Skeletal muscle tissue (tissue), 4 donors: ENCODE results near the gene XKR7. TPM values are rescaled to one million over a fixed set of nuclear protein-coding genes. Genes with fewer than 3 reads are reported as not detected.

Experiments
- H3K27ac ChIP-seq: one replicate; pipeline ENCODE4 v1.7.0; 2013; ENCODE audit warnings: mild to moderate bottlenecking, low read depth, low read length, inconsistent platforms
- H3K27me3 ChIP-seq, 3 donors: one replicate each; pipeline ENCODE4 v1.7.0; 2013; ENCODE audit warnings: low read length in 3 of 3; ENCODE audit not compliant: control insufficient read depth in 3 of 3, insufficient read depth in 3 of 3
- H3K36me3 ChIP-seq, 3 donors: one replicate each; pipeline ENCODE4 v1.7.0; 2013; ENCODE audit warnings: low read length in 3 of 3; ENCODE audit not compliant: control insufficient read depth in 3 of 3, insufficient read depth in 3 of 3
- H3K4me1 ChIP-seq, 3 donors: one replicate each; pipeline ENCODE4 v1.7.0; 2013; ENCODE audit warnings: low read length in 3 of 3, mild to moderate bottlenecking in 3 of 3; ENCODE audit not compliant: control insufficient read depth in 3 of 3, insufficient read depth in 3 of 3
- H3K4me3 ChIP-seq, 3 donors: one replicate each; pipeline ENCODE4 v1.7.0; 2013; ENCODE audit warnings: low read length in 3 of 3
- H3K9ac ChIP-seq, 3 donors: one replicate each; pipeline ENCODE4 v1.7.0; 2013; ENCODE audit warnings: low read length in 3 of 3, mild to moderate bottlenecking in 3 of 3, moderate library complexity in 2 of 3, low read depth in 1 of 3
- H3K9me3 ChIP-seq, 3 donors: one replicate each; pipeline ENCODE4 v1.7.0; 2013; ENCODE audit warnings: low read length in 3 of 3; ENCODE audit not compliant: control insufficient read depth in 3 of 3
- total RNA-seq: library from RNA; depleted of rRNA; stranded (reverse); fragments of >200 nt; gene quantifications from one replicate; pipeline ENCODE4 v1.2.3, GENCODE V29; 2014
- donor health status: Osteomylitis.

Gene XKR7
- total RNA-seq, 1 donor from 2014 or later = not detected

DNA sequence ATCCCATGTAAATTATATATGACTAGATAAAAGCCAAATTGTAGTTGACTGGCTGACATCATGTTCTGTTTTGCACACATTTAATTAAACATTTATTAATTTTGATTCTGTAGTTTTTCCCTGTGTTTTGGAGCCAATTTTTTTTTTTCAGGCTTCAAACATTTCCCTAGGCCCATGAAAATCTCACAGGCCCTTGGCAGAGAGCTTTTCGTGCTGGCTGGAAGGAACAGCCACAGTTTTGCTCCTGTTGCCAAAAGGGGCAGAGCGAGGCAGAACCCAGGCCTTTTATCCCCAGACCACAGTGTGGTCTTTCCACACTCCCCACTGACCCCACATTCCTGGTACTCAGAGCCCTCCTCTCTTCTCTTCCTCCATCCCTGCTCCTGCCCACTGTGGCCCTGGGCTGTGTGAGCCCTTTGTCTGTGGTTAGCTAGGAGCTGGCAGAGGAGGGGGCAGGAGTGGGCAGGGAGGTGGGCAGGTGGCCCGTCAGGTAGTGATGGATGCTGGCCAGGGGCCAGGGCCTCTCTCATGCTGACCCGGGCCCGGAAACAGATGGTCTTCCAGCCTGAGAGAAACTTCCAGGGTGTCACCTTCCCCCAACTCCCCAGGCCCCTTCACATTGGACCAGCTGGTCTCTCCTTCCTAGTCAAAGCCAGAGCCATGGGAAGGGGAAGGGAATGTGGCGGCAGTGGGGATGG is 22.8 kb downstream of the XKR7 start:
- H3K36me3 ChIP-seq = no peaks in the 10 kb centered on the region
- H3K9me3 ChIP-seq = no peaks in the 10 kb centered on the region
- H3K4me1 ChIP-seq = no peaks in the 10 kb centered on the region
- H3K27me3 ChIP-seq = peaks cover 19 to 27% (median 21%) of the 10 kb centered on the region in 3 donors
- H3K9ac ChIP-seq = no peak overlapping the region
- no peak overlapping the region for H3K4me3 ChIP-seq
- no peak overlapping the region for H3K27ac ChIP-seq

DNA sequence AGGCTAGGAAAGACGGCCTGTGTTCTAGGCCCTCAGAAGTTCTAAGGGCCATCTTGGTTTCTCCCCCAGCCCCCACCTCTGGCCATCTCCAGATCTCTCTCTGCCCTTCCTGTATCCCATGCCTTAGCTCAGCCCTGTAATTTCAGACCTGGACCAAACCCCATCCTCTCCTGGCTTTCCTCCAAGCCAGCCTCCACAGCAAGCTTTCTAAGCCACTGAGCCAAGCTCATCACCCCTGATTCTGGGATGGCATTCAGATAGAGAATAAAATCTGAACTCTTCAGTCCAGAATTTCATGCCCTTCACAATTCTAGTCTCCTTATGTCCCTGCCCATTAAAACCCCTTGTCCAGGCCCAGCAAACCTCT is 23.4 kb downstream of the XKR7 start:
- Histone ChIP-seq H3K9ac (no peak overlapping the region), H3K27me3 (peaks cover 22 to 31% (median 24%) of the 10 kb centered on the region in 3 donors), H3K4me3 (no peak overlapping the region), H3K9me3 (no peaks in the 10 kb centered on the region), H3K4me1 (no peaks in the 10 kb centered on the region), H3K27ac (no peak overlapping the region), H3K36me3 (no peaks in the 10 kb centered on the region)

DNA sequence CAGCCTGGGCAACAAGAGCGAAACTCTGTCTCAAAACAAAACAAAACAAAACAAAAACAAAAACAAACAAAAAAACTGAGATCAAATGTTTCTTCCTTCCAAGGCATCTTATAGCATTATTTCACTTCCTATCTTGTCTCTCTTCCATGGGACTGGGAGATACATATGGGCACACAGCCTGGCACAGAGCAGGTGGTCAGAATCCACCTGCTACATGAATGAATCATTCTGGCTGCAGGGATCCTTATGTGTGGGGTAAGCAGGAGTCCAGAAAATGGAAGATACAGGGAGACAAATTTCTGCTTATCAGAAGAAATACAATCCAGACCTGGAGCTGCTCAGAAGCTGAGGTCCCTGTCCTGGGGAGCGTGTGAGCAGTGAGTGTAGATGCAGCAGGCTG is 24.1 kb downstream of the XKR7 start:
- no peaks in the 10 kb centered on the region for H3K4me1 ChIP-seq
- no peak overlapping the region for H3K4me3 ChIP-seq
- no peaks in the 10 kb centered on the region for H3K36me3 ChIP-seq
- H3K9ac ChIP-seq = no peak overlapping the region
- H3K27me3 ChIP-seq = peaks cover 22 to 31% (median 30%) of the 10 kb centered on the region in 3 donors
- H3K27ac ChIP-seq = no peak overlapping the region
- no peaks in the 10 kb centered on the region for H3K9me3 ChIP-seq

DNA sequence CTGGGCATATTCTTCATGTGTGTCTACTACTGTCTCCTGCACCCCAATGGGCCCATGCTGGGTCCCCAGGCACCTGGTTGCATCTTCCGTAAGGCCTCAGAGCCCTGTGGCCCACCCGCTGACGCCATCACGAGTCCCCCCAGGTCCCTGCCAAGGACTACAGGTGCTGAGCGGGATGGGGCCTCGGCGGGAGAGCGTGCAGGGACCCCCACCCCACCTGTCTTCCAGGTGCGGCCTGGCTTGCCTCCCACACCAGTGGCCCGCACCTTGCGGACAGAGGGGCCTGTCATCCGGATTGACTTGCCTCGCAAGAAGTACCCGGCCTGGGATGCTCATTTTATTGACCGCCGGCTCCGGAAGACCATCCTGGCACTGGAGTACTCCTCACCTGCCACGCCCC is 29.0 kb downstream of the XKR7 start:
- no peaks in the 10 kb centered on the region for H3K4me1 ChIP-seq
- no peak overlapping the region for H3K4me3 ChIP-seq
- H3K27me3 ChIP-seq = peaks cover 26 to 35% (median 31%) of the 10 kb centered on the region in 3 donors
- no peak overlapping the region for H3K9ac ChIP-seq
- H3K9me3 ChIP-seq = no peaks in the 10 kb centered on the region
- no peaks in the 10 kb centered on the region for H3K36me3 ChIP-seq
- H3K27ac ChIP-seq = no peak overlapping the region

DNA sequence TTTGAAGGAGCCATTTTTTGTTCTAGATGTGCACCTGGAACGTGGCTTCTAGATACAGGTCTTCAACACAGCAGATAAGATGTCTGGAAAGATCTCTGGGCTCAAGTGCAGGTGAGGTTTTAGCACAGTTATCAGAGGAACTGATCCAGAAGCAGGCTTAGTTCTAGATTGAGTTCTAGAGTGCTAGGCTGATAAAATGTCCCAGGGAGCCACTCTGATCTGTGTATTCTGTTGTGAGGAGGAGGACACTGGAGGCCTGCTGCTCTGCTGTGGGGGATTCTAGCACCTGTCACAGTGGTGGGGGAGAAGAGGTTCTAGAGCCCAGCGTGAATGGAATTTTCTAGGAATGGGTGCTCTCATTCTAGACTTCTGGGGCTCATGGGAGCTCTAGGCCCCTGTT is 30.3 kb downstream of the XKR7 start:
- Histone ChIP-seq H3K9ac (no peak overlapping the region), H3K27ac (no peak overlapping the region)

DNA sequence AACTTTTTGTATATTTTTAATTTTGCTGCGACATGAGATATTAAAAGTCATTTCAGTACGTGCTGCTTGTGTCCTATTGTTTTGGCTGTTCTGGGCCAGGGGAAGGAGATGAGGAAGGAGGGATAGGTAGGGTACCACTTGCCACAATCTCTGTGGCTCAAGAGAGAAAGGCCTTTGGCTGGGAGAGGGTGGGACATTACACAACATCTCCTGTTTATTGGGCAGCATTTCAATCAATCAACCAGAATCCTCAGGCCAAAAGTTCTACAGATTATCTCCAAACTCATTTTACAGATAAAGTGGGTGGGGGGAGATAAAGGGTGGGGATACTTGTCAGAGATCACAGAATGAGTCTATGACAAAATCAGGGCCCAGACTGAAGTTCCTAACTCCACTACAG is 35.4 kb downstream of the XKR7 start:
- no peaks in the 10 kb centered on the region for H3K36me3 ChIP-seq

More for the DNA sequence above, 30.3 kb downstream of the XKR7 start:
- peaks cover 23 to 35% (median 26%) of the 10 kb centered on the region in 3 donors for H3K27me3 ChIP-seq
- H3K4me1 ChIP-seq = no peaks in the 10 kb centered on the region
- no peaks in the 10 kb centered on the region for H3K9me3 ChIP-seq
- no peaks in the 10 kb centered on the region for H3K36me3 ChIP-seq
- no peak overlapping the region for H3K4me3 ChIP-seq

DNA sequence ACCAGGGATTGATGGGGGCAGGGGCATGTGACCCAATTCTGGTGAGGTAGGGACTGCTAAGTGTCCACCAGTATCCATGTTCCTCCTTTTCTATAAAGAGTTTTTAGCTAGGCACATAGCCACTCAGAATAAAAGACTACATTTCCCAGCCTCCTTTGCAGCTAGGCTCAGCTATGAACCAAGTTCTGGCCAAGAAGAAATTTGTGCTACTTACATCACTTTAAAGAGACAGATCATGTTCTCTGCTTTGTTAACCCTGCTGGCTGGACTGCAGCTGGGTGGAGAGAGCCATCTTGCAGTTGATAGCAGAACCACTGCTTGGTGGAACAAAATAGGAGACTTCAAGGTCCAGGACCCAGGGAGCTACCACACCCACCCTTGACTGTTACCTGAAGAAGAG is 37.0 kb downstream of the XKR7 start:
- Histone ChIP-seq H3K4me1 (peaks cover 3 to 24% (median 10%) of the 10 kb centered on the region in 3 donors), H3K9ac (no peak overlapping the region), H3K27me3 (peaks cover 0 to 4% (median 3%) of the 10 kb centered on the region in 3 donors), H3K36me3 (no peaks in the 10 kb centered on the region), H3K27ac (no peak overlapping the region), H3K9me3 (no peaks in the 10 kb centered on the region), H3K4me3 (no peak overlapping the region)

More for the DNA sequence above, 35.4 kb downstream of the XKR7 start:
- Histone ChIP-seq H3K4me1 (peaks cover 0 to 20% (median 10%) of the 10 kb centered on the region in 3 donors), H3K9ac (no peak overlapping the region), H3K27me3 (peaks cover 0 to 3% (median 0%) of the 10 kb centered on the region in 3 donors), H3K4me3 (no peak overlapping the region), H3K9me3 (no peaks in the 10 kb centered on the region), H3K27ac (no peak overlapping the region)

DNA sequence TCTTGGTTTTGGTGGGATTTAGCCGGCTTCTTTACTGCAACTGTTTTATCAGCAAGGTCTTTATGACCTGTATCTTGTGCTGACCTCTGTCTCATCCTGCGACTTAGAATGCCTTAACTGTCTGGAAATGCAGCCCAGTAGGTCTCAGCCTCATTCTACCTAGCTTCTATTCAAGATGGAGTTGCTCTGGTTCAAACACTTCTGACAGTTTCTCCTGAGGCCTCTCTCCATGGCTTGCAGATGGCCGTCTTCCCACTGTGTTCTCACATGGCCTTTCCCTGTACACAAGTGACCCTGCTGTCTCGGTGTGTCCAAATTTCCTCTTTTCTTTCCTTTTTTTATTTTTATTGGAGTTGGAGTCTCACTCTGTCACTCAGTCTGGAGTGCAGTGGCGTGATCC is 38.1 kb downstream of the XKR7 start:
- H3K27ac ChIP-seq = no peak overlapping the region

DNA sequence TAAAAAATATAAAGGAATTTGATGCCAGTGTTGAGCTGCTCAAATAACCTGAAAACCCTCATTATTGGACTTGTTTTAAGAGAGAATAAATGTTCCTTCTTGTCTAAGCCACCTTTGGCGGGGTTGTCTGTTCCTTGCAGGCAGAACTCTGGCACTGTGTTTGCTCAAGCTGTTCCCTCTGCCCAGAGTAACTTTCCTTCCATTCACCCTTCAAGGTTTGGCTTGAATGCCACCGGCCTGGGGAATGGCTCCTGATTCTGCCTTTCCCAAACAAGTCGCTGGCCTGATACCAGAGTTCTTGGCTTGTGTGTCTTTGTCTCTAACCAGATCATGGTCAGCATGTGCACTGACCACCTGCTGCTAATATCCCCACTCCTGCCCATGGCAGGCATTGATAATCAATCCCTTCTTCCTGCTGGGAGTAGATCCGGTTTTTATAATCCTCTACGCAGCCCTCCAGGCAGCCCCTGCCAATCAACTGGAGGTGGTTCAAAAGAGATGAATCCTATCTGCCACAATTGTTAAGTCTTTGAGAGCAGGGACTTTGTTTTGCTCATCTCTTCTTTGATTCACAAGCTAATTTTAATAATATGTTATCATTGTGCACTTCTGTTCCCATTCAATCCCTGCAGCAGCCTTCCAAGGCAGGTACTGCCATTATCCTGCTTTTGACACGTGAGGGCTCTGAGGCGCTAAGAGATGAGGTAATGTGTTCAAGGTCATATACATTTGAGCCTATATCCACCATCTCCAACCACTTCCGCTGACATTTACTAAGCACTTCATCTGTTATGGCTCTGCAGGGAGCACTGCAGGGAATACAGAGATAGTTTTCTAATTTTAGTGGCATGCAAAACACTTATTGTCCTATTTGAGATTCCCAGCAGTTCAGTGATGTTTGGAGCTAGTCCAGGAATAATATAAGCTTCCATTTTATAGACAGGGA is 39.2 kb downstream of the XKR7 start:
- peaks cover 3 to 24% (median 10%) of the 10 kb centered on the region in 3 donors for H3K4me1 ChIP-seq
- peaks cover 6 to 15% (median 12%) of the 10 kb centered on the region in 3 donors for H3K27me3 ChIP-seq
- no peaks in the 10 kb centered on the region for H3K9me3 ChIP-seq
- H3K36me3 ChIP-seq = no peaks in the 10 kb centered on the region
- H3K27ac ChIP-seq = peak overlapping the region; percentile 40
- no peak overlapping the region for H3K9ac ChIP-seq
- no peak overlapping the region for H3K4me3 ChIP-seq

More for the DNA sequence above, 38.1 kb downstream of the XKR7 start:
- Histone ChIP-seq H3K27me3 (peaks cover 0 to 8% (median 7%) of the 10 kb centered on the region in 3 donors), H3K9me3 (no peaks in the 10 kb centered on the region), H3K4me3 (no peak overlapping the region), H3K9ac (no peak overlapping the region), H3K36me3 (no peaks in the 10 kb centered on the region), H3K4me1 (peaks cover 3 to 24% (median 10%) of the 10 kb centered on the region in 3 donors)
